ENCODE measurements around the gene BLTP3A.

GRCh38 chr6:34791164-34791700, 651 bp upstream of the BLTP3A start:
- TF ChIP-seq CTCF (IDR thresholded peaks at IDR 0.05) (no peak), POLR2A (IDR thresholded peaks at IDR 0.05) (no peak)

Measured in body of pancreas (tissue), 4 donors.